ENCODE data around the gene KRTAP21-3.
"Not testable (repeated sequence)": the region's sequence is repeated elsewhere in the genome, so short reads cannot be mapped to it uniquely, and the experiment has no call there.

KRTAP21-3 gene, protein sequence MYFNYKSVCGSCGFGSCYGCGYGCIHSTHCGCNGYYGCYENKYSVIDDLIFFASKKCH

GRCh38 chr21:30718239-30718909, at the start of gene KRTAP21-3:
Gene KRTAP21-3, minus strand, starts transcription at chr21:30718777. Its CDS starts 18 bp downstream, at chr21:30718759.
- DNase-seq (ENCODE audit: low read depth, low spot score), result peak; percentile 8
- peak within 1 kb of the TSS; percentile 24 for H3K27ac ChIP-seq

GRCh38 chr21:30760776-30761175, 42.2 kb upstream of the KRTAP21-3 start:
- no peak for DNase-seq (ENCODE audit: low read depth, low spot score)

DNA sequence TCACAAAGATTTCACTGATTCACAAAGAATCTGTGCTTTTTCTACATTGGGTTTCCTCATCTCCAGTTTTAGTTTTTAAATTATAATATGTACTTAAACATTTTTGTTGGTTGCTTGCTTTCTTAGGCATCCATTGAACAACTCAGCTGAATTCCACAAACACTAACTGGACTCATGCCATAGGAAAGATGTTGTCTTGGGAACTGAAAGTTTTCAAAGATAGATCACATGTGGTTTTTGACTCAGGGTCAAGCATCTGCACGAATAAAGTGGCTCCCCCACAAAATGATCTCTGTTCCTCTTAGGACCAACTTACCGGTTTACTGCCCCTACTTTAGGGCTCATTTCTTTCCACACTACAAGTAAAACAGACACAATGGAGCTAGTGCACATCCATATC, 39.7 kb upstream of the KRTAP21-3 start:
- no peak overlapping the region for H3K27ac ChIP-seq
- no peak for DNase-seq (ENCODE audit: low read depth, low spot score)

More at GRCh38 chr21:30760776-30761175, 42.2 kb upstream of the KRTAP21-3 start:
- H3K27ac ChIP-seq, result no peak overlapping the region

DNA sequence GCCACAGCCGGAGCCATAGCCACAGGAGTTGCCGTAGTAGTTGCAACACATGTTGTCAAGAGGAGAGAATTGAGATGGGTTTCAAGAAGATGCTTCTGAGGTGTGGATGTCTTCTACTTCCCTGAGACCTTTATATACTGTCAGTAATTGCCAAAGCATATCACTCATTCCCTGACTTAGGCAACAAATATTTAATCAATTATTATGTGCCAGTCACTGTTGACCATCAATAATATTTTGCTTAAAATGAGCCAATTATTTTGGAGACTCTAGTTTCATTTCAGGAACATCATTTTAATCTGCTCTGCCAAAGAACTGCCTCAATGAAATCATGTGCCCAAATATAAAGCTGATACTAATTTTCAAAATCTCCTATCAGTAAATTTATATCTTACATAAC, 36.8 kb upstream of the KRTAP21-3 start, which contains the start of gene KRTAP21-1:
Gene KRTAP21-1 (minus strand): TSS at position 101 of the 400 bp plus-strand sequence. CDS start 50 bp downstream, at position 51.
- not testable (repeated sequence) for DNase-seq (ENCODE audit: low read depth, low spot score); H3K27ac ChIP-seq

- no peak for DNase-seq (ENCODE audit: low read depth, low spot score)
- no peak within 1 kb of the TSS for H3K27ac ChIP-seq
These were observed 28.6 kb upstream of the KRTAP21-3 start, which contains the start of gene KRTAP21-2 for GRCh38 chr21:30747159-30747558. Gene KRTAP21-2, minus strand, starts transcription at chr21:30747259. Its CDS starts 57 bp downstream, at chr21:30747202.

DNA sequence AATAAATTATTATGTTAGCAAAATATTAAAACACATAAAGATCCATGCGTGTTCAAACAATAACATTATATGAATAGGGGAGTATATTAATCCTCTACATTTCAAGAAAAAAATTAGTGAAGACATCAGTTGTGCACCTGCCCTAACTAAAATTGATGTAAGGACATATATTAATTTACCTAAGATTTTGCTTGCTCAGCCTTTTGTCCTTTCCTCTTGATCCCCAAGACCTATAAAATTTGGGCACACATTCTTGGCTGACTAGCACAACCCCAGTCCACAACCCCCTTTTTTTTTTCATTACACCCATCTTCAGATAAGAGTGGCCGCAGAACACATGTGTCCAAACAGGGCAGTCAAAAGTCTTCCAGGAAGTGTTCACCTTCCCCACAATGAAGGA, 21.9 kb upstream of the KRTAP21-3 start:
- no peak overlapping the region for H3K27ac ChIP-seq
- DNase-seq (ENCODE audit: low read depth, low spot score), result no peak

- no peak overlapping the region for H3K27ac ChIP-seq
- no peak for DNase-seq (ENCODE audit: low read depth, low spot score)
These were observed 14.4 kb upstream of the KRTAP21-3 start for GRCh38 chr21:30733026-30733425.

- H3K27ac ChIP-seq, result no peak overlapping the region
- DNase-seq (ENCODE audit: low read depth, low spot score), result no peak
These were observed 8.1 kb upstream of the KRTAP21-3 start for GRCh38 chr21:30726726-30727125.

DNA sequence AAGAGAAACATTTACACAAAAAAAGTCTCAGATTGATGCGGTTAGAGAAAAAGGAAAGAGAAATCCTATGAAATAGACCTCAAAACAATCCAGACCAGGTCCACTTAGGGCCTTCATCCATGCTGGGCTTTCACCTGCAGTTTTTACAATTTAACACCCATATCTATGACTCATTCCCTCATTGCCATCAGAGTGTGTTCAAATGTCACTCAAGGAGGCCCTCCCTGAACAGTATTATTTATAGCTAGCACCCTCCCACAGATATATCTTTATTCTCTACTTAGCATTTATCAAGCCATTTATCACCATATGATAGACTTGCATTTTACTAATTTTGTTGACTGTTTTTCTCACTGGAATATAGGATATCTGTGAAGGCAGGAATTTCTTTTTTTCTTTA, 824 bp upstream of the KRTAP21-3 start:
- DNase-seq (ENCODE audit: low read depth, low spot score), result no peak
- H3K27ac ChIP-seq, result no peak overlapping the region

DNA sequence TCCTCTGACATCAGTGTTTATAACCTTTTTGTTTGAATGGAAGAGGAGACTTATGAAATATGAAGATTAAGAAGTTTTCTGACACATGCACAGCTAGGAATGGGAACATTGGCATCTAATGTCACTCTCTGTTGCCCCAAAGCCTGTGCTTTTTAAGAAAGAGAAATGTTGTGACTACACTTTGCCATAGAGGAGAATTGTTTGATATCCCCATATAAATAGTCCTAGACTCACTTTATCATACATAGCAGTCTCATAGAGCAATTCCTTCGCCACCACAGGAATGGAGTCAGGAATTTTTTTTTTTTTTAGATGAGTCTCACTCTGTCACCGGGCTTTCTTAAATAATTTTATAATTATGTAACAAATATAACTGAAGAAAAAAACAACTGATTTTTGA, 1.5 kb downstream of the KRTAP21-3 start:
- H3K27ac ChIP-seq, result no peak overlapping the region
- DNase-seq (ENCODE audit: low read depth, low spot score), result no peak

DNA sequence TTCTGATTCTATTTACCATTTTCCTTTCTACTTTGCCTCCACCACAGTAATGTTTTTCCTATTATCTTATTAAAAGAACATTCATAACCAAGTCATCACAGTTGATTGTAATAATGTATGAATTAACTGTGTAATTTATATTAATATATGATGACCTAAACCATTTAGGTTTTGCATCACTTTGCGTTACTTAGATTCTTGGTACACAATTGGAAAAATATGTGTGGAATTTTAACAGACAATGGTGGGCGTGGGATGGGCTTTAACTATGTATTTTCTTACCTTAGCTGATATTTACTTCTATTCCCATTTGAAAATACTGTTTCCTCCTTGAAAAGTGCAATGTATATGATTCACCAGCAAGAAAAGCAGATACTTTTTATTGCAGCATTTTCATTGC, 3.6 kb downstream of the KRTAP21-3 start:
- DNase-seq (ENCODE audit: low read depth, low spot score), result no peak
- H3K27ac ChIP-seq, result peak overlapping the region; percentile 37

GRCh38 chr21:30714456-30714855, 4.1 kb downstream of the KRTAP21-3 start:
- DNase-seq (ENCODE audit: low read depth, low spot score), result no peak
- H3K27ac ChIP-seq, result peak overlapping the region; percentile 37

- DNase-seq (ENCODE audit: low read depth, low spot score), result no peak
These were observed 4.8 kb downstream of the KRTAP21-3 start for GRCh38 chr21:30713766-30714165.

GRCh38 chr21:30710499-30710898, 8.1 kb downstream of the KRTAP21-3 start:
- DNase-seq (ENCODE audit: low read depth, low spot score), result peak; percentile 50
- peak overlapping the region; percentile 57 for H3K27ac ChIP-seq

More at GRCh38 chr21:30713766-30714165, 4.8 kb downstream of the KRTAP21-3 start:
- H3K27ac ChIP-seq, result no peak overlapping the region

DNA sequence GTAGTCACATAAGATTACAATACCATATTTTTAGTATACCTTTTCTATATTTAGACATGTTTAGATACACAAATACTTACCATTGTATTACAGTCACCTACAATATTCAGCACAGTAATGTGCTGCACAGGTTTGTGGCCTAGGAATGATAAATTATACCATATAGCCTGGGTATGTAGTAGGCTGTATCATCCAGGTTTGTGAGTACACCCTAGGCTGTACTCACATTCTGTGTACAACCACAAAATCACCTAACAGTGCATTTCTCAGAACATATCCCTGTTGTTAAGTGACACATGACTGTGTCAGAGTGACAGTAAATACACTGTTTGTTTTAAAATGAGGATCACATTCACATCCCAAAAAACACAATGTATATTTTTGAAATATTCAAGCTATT, 11.2 kb downstream of the KRTAP21-3 start:
- DNase-seq (ENCODE audit: low read depth, low spot score), result no peak

DNA sequence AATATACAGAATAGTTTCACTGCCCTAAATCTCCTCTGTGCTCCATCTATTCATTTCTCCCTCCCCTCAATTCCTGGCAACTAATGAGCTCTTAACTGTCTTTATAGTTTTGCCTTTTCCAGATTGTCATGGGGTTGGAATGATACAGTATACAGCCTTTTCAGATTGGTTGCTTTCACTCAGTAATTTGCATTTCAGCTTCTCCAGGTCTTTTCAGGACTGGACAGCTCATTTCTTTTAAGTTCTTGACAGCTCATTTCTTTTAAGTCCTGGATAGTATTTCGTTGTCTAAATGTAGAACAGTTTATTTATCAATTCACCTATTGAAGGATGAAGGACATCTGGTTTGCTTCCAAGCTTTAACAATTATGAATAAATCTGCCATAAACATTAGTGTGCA, 22.6 kb downstream of the KRTAP21-3 start:
- H3K27ac ChIP-seq, result no peak overlapping the region
- no peak for DNase-seq (ENCODE audit: low read depth, low spot score)

More for the DNA sequence above, 11.2 kb downstream of the KRTAP21-3 start:
- H3K27ac ChIP-seq, result no peak overlapping the region

DNA sequence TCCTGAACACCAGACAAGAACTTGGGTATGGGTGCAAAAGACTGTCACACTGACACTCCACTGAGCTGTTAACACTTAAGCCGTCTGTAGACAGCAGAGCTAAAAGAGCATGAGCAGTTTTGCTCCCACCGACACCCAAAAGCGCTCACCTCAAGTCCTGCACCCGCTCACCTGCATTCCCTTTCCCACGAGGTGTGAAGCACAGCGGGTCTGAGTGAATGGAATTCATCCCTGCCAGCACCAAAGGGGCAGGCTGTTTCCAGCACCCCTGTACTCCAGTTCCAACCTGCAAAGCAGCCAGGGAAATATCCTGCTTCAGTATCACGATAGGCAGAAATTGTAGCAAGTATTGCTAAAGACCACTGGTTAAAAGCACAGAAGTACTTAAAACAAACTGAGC, 28.8 kb downstream of the KRTAP21-3 start:
- H3K27ac ChIP-seq, result no peak overlapping the region
- DNase-seq (ENCODE audit: low read depth, low spot score), result no peak

GRCh38 chr21:30684506-30684905, 34.1 kb downstream of the KRTAP21-3 start:
- H3K27ac ChIP-seq, result no peak overlapping the region
- no peak for DNase-seq (ENCODE audit: low read depth, low spot score)

- no peak for DNase-seq (ENCODE audit: low read depth, low spot score)
- H3K27ac ChIP-seq, result no peak overlapping the region
These were observed 38.0 kb downstream of the KRTAP21-3 start for GRCh38 chr21:30680586-30680985.

- H3K27ac ChIP-seq, result no peak overlapping the region
- no peak for DNase-seq (ENCODE audit: low read depth, low spot score)
These were observed 41.8 kb downstream of the KRTAP21-3 start for GRCh38 chr21:30676737-30677136.

DNA sequence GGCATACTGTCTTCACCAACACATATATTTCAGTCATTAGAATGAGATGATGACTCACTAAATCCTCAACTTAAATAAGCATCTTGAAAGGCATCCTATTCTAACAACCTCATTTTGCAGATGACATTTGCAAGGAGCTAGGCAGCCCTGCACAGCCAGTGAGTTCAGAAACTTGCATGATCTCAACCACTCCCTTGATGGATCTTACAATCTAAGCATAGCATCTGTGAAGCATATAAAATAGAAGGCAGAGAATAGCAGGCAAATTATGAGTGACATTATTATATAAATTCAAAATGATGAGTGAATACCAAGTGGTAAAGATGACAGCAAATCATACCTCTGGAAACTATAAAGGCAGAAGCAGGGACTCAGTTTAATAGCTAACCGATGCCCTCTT, 44.3 kb downstream of the KRTAP21-3 start:
- no peak overlapping the region for H3K27ac ChIP-seq
- DNase-seq (ENCODE audit: low read depth, low spot score), result no peak

All from epithelial cell of prostate (primary cell).